GM06990 (cell line): ENCODE data around the gene GCLC.

Source experiments
- DNase-seq: peaks from one replicate; pipeline ENCODE4 v3.0.0-alpha.2; 2011; ENCODE audit not compliant: insufficient read length; ENCODE audit errors: extremely low read depth
- H3K27me3 ChIP-seq: replicated peaks from 2 replicates; pipeline ENCODE4 v1.6.0; 2011; ENCODE audit warnings: low read length; ENCODE audit not compliant: control insufficient read depth, insufficient read depth
- H3K36me3 ChIP-seq: 2 replicates; pipeline ENCODE4 v1.5.1; 2011; ENCODE audit warnings: low read length; ENCODE audit not compliant: control insufficient read depth, insufficient read depth
- H3K4me3 ChIP-seq: replicated peaks from 2 replicates; pipeline ENCODE4 v1.5.1; 2011; ENCODE audit warnings: low read depth, mild to moderate bottlenecking, control low read depth, low read length
- CTCF ChIP-seq: IDR thresholded peaks from 2 replicates; pipeline ENCODE4 v1.5.1; 2011; ENCODE audit warnings: low read length, control low read depth, mild to moderate bottlenecking, inconsistent platforms; ENCODE audit not compliant: insufficient read depth, poor library complexity, severe bottlenecking

Gene GCLC

DNA sequence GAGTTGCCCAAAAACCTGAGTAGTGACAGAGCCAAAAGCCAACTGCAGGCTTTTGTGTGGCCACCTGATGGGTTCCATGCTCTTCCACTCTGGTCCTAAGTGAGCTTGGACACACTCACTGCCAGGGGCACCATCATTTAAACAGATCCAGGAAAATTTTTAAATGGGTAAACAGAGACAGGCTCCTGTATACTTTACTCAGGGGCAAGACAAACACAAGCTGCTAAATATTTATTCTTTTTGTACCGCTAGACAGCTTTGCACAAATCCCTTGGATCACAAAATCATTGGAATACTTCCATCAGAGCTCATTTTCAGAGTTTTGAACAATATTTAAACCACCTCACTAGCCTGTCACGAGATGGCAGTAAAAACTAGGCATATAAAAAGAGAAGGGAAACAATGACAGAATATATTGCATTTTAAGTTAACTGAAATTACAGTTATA is 31.4 kb downstream of the GCLC start:
- Histone ChIP-seq H3K36me3 (no peaks in the 10 kb centered on the region), H3K4me3 (no peak overlapping the region), H3K27me3 (no peaks in the 10 kb centered on the region)
- TF ChIP-seq CTCF = no peak
- no peak for DNase-seq

DNA sequence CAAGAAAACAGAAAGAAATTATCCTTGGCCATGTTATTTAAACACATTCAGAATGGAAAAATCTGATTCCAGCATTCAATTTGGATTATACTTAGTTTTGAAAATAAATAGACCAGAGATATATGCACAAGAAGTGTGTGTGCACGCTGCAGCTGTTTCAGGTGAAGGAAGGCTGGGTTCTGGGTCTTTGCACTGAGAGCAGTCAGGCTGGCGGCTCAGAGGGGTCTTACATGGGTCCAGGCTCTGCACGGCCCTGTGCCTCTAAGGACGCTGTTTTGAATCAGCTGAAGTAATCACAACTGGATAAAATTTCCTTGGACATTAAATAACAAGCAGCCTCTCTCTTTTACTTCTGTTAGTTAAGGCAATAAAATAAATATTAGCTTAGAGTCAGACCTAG is 31.8 kb downstream of the GCLC start:
- TF ChIP-seq CTCF = no peak
- Histone ChIP-seq H3K36me3 (no peaks in the 10 kb centered on the region), H3K4me3 (no peak overlapping the region), H3K27me3 (no peaks in the 10 kb centered on the region)
- DNase-seq = no peak

GRCh38 chr6:53512626-53513025 is 32.3 kb downstream of the GCLC start:
- no peaks in the 10 kb centered on the region for H3K36me3 ChIP-seq
- no peak for DNase-seq
- no peak for TF ChIP-seq CTCF
- no peaks in the 10 kb centered on the region for H3K27me3 ChIP-seq
- H3K4me3 ChIP-seq = no peak overlapping the region

DNA sequence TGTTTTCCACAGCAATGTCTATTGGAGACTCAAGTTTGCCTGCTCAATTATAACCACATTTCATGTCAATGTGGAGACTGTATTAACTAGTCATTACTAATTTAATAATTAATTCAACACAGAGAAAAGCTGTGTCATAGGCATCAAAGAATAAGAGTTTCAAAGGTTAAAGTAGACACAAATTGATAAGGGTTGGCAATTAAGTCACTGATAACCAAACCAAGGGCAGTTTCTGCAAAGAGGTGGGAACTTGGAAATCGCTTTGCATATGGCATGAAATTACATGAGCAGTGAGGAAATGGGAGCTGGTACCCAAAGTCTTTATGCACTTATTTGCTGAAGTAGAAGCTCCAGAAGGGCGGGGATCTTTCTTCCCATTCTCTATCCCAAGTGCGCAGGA is 34.2 kb downstream of the GCLC start:
- no peak for TF ChIP-seq CTCF
- H3K36me3 ChIP-seq = no peaks in the 10 kb centered on the region

DNA sequence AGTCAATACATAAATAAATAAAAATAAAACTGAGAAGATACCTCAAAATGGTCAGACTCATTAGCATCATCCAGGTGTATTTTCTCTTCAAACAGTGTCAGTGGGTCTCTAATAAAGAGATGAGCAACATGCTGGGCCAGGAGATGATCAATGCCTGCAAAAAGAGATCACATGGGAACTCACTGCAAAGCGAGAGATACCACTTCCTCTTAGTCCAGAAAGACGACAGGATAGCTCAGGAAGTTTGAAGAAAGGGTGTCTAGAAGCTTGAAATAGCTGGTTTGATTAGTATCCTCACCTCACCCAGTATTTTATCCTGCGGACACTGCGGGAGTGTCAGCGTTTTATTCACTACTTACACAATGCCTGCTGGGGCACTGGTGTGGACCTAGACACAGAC is 38.0 kb downstream of the GCLC start:
- TF ChIP-seq CTCF = no peak
- peaks cover 4% of the 10 kb centered on the region for H3K36me3 ChIP-seq

More for the DNA sequence above, 34.2 kb downstream of the GCLC start:
- H3K27me3 ChIP-seq = no peaks in the 10 kb centered on the region
- DNase-seq = no peak
- H3K4me3 ChIP-seq = no peak overlapping the region

GRCh38 chr6:53504512-53504911 is 40.4 kb downstream of the GCLC start:
- DNase-seq = no peak
- Histone ChIP-seq H3K4me3 (no peak overlapping the region), H3K36me3 (peaks cover 4% of the 10 kb centered on the region), H3K27me3 (no peaks in the 10 kb centered on the region)
- no peak for TF ChIP-seq CTCF

More for the DNA sequence above, 38.0 kb downstream of the GCLC start:
- H3K27me3 ChIP-seq = no peaks in the 10 kb centered on the region
- no peak for DNase-seq
- no peak overlapping the region for H3K4me3 ChIP-seq
